ENCODE measurements around the gene SUMO4. TPM values are rescaled to one million over a fixed set of nuclear protein-coding genes. Genes with fewer than 3 reads are reported as not detected.

SUMO4 gene
- total RNA-seq, 1 donor from 2014 or later = 4.2 TPM

GRCh38 chr6:149448821-149449453, 48.9 kb downstream of the SUMO4 start:
- TF ChIP-seq CTCF (IDR thresholded peaks at IDR 0.05; ENCODE audit: unreplicated experiment) = no peak
- no peak for DNase-seq (ENCODE audit: low spot score in 2 of 2, unreplicated experiment in 2 of 2)
- H3K36me3 Mint-ChIP-seq = no peaks in the 10 kb centered on the region
- peaks cover 18% of the 10 kb centered on the region for H3K4me1 Mint-ChIP-seq
- H3K27me3 Mint-ChIP-seq (ENCODE audit: low read depth) = peaks cover 31% of the 10 kb centered on the region
- H3K27ac Mint-ChIP-seq = no peak overlapping the region
- H3K4me3 Mint-ChIP-seq = no peak overlapping the region
- H3K9me3 Mint-ChIP-seq = no peaks in the 10 kb centered on the region

GRCh38 chr6:149449831-149450678, 50.0 kb downstream of the SUMO4 start:
- H3K36me3 Mint-ChIP-seq = no peaks in the 10 kb centered on the region
- H3K9me3 Mint-ChIP-seq = no peaks in the 10 kb centered on the region
- no peak overlapping the region for H3K27ac Mint-ChIP-seq
- peaks cover 20% of the 10 kb centered on the region for H3K4me1 Mint-ChIP-seq
- TF ChIP-seq CTCF (IDR thresholded peaks at IDR 0.05; ENCODE audit: unreplicated experiment) = no peak
- no peak for DNase-seq (ENCODE audit: low spot score in 2 of 2, unreplicated experiment in 2 of 2)
- H3K27me3 Mint-ChIP-seq (ENCODE audit: low read depth) = peaks cover 31% of the 10 kb centered on the region
- peak overlapping the region; percentile 67 for H3K4me3 Mint-ChIP-seq

Other genes starting within 250 kb of the SUMO4 start
- 71.3 to 72.7 TPM (median 72.0 TPM) in 3 replicates for gene TAB2, start 82.5 kb upstream of the SUMO4 start, total RNA-seq
- gene ZC3H12D, start 84.8 kb downstream of the SUMO4 start, total RNA-seq = 0.44 to 0.72 TPM (median 0.47 TPM) in 3 replicates
- gene PPIL4, start 145.8 kb downstream of the SUMO4 start, total RNA-seq = 38.1 to 40.3 TPM (median 39.8 TPM) in 3 replicates
- gene GINM1, start 166.1 kb downstream of the SUMO4 start, total RNA-seq = 34.9 to 36.7 TPM (median 36.5 TPM) in 3 replicates
- gene KATNA1, start 248.5 kb downstream of the SUMO4 start, total RNA-seq = 18.8 to 20.3 TPM (median 19.1 TPM) in 3 replicates

All from mesothelial cell of epicardium (in vitro differentiated cells).